Measurements from ENCODE around the gene RYR2. TPM values are rescaled to one million over a fixed set of nuclear protein-coding genes. Genes with fewer than 3 reads are reported as not detected.
A peak's percentile ranks its signal among the peaks of the same experiment; 100 is the strongest.

The RYR2 gene
- total RNA-seq, 2 experiments from 2014 or later = 0.03 to 0.40 TPM

- Mint-ChIP-seq H3K27ac (no peak overlapping the region), H3K4me3 (no peak overlapping the region), H3K9me3 (ENCODE audit: low read depth) (no peaks in the 10 kb centered on the region), H3K4me1 (no peaks in the 10 kb centered on the region), H3K36me3 (no peaks in the 10 kb centered on the region), H3K27me3 (peaks cover 9% of the 10 kb centered on the region)
- DNase-seq = no peak
- ATAC-seq = no peak
- CTCF ChIA-PET = no interaction called here
Observed at GRCh38 chr1:237500566-237500965, 458.6 kb downstream of the RYR2 start.

DNA sequence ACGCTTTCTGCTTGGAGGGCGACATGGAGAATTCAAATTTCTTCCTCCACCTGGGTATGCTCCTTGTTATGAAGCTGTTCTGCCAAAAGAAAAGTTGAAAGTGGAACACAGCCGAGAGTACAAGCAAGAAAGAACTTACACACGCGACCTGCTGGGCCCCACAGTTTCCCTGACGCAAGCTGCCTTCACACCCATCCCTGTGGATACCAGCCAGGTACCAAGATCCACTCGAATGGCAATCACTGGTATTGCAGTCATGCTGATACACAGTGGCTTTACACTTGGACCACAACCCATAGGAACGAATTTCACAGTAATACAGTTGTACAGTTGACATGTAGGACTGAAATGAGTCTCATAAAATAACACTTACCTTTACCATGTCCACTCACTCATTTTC is 461.3 kb downstream of the RYR2 start:
- Mint-ChIP-seq H3K9me3 (ENCODE audit: low read depth) (no peaks in the 10 kb centered on the region), H3K27ac (no peak overlapping the region), H3K4me1 (peaks cover 9% of the 10 kb centered on the region), H3K27me3 (peaks cover 11% of the 10 kb centered on the region), H3K4me3 (no peak overlapping the region), H3K36me3 (peaks cover 1% of the 10 kb centered on the region)
- CTCF ChIA-PET = no interaction called here
- ATAC-seq (no peak), DNase-seq (no peak)

DNA sequence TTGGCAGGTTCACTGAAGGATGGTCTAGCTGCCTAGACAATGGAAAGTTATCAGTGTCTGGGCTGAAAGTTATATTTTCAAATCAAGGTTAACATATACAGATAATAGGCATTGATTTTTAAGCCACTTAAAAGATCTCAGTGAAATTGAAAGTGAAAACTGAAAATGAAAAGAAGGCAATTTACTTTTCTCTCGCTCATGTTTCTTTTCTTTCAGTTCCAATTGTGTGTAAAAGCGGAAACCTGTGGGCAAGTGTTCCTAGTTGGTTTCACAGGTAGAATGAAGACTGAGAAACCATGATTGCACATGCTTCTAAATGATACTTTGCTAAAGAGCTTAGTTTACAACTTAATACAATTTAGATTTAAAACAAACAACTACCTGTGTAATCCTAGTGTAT is 465.0 kb downstream of the RYR2 start:
- H3K4me3 Mint-ChIP-seq = no peak overlapping the region
- H3K27ac Mint-ChIP-seq = no peak overlapping the region
- peaks cover 29% of the 10 kb centered on the region for H3K27me3 Mint-ChIP-seq
- no peaks in the 10 kb centered on the region for H3K9me3 Mint-ChIP-seq (ENCODE audit: low read depth)
- peaks cover 9% of the 10 kb centered on the region for H3K4me1 Mint-ChIP-seq
- CTCF ChIA-PET = no interaction called here
- no peak for DNase-seq
- peak; percentile 23 for ATAC-seq
- H3K36me3 Mint-ChIP-seq = peaks cover 1% of the 10 kb centered on the region

DNA sequence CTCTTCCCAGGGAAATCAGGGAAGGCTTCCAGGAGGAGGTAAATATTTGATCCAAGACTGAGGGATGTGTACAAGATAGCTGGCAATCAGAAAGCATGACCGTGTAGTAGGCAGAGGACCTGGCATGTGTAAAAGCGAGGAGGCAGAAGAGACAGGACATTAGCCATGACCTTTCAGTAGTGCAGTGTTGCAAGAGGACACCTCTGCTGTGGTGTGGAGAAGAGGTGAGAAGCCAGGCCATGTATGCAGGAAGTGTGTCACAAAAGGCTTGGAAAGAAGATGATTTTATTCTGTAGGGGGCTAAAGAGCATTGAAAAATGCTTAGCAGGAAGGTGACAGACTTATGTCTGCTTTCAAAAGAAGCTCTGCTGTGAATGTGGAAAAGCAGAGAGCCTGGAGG is 467.8 kb downstream of the RYR2 start:
- Mint-ChIP-seq H3K27ac (no peak overlapping the region), H3K27me3 (peaks cover 26% of the 10 kb centered on the region), H3K9me3 (ENCODE audit: low read depth) (no peaks in the 10 kb centered on the region), H3K4me1 (peaks cover 9% of the 10 kb centered on the region), H3K4me3 (no peak overlapping the region), H3K36me3 (peaks cover 1% of the 10 kb centered on the region)
- CTCF ChIA-PET = no interaction called here
- no peak for ATAC-seq
- no peak for DNase-seq

DNA sequence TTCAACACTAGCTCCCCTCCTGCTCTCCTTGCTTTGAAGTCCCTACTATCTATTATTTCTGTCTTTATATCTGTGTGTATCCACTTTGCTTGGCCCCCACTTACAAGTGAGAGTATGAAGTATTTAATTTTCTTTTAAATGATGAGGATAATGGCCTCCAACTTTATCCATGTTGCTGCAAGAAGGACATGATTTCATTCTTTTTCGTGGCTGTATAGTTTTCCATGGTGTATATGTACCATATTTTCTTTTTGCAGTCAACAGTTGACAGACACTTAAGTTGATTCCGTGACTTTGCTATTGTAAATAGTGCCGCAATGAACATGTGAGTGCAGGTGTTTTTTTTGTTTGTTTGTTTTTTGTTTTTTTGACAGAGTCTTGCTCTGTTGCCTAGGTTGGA is 483.1 kb downstream of the RYR2 start:
- Mint-ChIP-seq H3K27me3 (no peaks in the 10 kb centered on the region), H3K36me3 (no peaks in the 10 kb centered on the region), H3K27ac (no peak overlapping the region), H3K9me3 (ENCODE audit: low read depth) (no peaks in the 10 kb centered on the region), H3K4me1 (no peaks in the 10 kb centered on the region), H3K4me3 (no peak overlapping the region)
- CTCF ChIA-PET = no interaction called here
- DNase-seq (no peak), ATAC-seq (no peak)

DNA sequence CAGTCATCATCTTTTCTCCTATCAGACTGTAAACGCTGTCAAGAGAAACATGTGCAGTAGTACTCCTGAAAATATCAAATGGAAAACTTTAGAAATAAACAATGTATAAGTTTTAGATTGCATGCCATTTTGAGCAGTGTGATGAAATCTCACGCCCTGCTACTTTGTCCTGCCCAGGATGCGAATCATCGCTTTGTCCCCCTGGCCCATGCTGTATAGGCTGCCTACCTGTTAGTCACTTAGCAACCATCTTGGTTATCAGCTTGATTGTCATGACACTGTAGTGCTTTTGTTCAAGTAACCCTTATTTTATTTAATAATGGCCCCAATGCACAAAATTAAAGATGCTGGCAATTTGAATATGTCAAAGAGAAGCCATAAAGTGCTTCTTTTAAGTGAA is 485.8 kb downstream of the RYR2 start:
- DNase-seq = no peak
- Mint-ChIP-seq H3K36me3 (no peaks in the 10 kb centered on the region), H3K27me3 (no peaks in the 10 kb centered on the region), H3K4me1 (no peaks in the 10 kb centered on the region), H3K4me3 (no peak overlapping the region), H3K27ac (no peak overlapping the region), H3K9me3 (ENCODE audit: low read depth) (no peaks in the 10 kb centered on the region)
- ATAC-seq = no peak
- CTCF ChIA-PET = no interaction called here

- H3K4me1 Mint-ChIP-seq = no peaks in the 10 kb centered on the region
- H3K27me3 Mint-ChIP-seq = no peaks in the 10 kb centered on the region
- no peak overlapping the region for H3K4me3 Mint-ChIP-seq
- H3K9me3 Mint-ChIP-seq (ENCODE audit: low read depth) = no peaks in the 10 kb centered on the region
- no peak for ATAC-seq
- CTCF ChIA-PET = interaction anchor here (1.1 kb wide), 1 partner anchor 17 kb away, joined by 3 read pairs; no protein-coding TSS in a partner anchor
- no peak for DNase-seq
- H3K27ac Mint-ChIP-seq = no peak overlapping the region
- H3K36me3 Mint-ChIP-seq = no peaks in the 10 kb centered on the region
Observed at GRCh38 chr1:237528545-237528944, 486.6 kb downstream of the RYR2 start.

DNA sequence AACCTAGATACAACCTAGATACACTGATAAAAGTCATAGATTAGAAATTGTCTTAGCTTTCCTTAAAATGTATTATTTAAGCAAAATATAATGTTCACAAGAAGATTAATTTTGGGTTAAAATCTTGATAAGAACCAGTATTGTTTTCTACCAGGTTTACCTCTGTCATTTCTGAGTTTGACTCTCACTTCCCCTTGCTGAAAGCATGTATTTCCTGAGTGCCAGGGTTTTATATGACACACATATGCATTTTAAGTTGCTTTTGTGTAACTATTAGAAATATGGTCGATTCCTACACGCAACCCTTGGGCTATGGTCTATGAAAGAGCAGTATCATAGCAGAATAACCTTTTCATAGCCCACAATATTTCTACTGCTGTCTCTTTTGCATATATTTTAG is 497.1 kb downstream of the RYR2 start:
- no peaks in the 10 kb centered on the region for H3K36me3 Mint-ChIP-seq
- H3K27me3 Mint-ChIP-seq = no peaks in the 10 kb centered on the region
- no peak for ATAC-seq
- H3K4me3 Mint-ChIP-seq = no peak overlapping the region
- no peaks in the 10 kb centered on the region for H3K9me3 Mint-ChIP-seq (ENCODE audit: low read depth)
- H3K27ac Mint-ChIP-seq = no peak overlapping the region
- no peaks in the 10 kb centered on the region for H3K4me1 Mint-ChIP-seq
- DNase-seq = no peak
- CTCF ChIA-PET = no interaction called here

- H3K4me1 Mint-ChIP-seq = no peaks in the 10 kb centered on the region
- ATAC-seq = no peak
- H3K27ac Mint-ChIP-seq = no peak overlapping the region
- DNase-seq = no peak
- H3K9me3 Mint-ChIP-seq (ENCODE audit: low read depth) = no peaks in the 10 kb centered on the region
- no peak overlapping the region for H3K4me3 Mint-ChIP-seq
- no peaks in the 10 kb centered on the region for H3K27me3 Mint-ChIP-seq
- CTCF ChIA-PET = no interaction called here
- H3K36me3 Mint-ChIP-seq = no peaks in the 10 kb centered on the region
Observed at GRCh38 chr1:237542525-237543418, 500.8 kb downstream of the RYR2 start.

DNA sequence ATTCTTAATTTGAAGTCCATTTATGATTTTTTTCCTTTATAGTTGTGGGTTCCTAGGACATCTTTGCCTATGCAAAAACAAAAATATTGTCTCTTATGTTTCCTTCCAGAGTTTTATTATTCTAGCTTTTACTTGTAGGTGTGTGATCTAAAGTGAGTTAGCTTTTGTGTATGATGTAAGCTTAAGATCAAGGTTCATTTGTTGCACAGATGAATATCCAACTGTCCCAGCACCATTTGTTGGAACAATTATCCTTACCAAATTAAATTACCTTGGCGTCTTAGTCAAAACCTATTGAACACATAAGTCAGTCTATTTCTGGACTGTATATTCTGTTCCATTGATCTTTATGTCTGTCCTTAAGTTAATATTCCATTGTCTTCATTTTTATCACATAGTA is 511.1 kb downstream of the RYR2 start:
- CTCF ChIA-PET = no interaction called here
- Mint-ChIP-seq H3K9me3 (ENCODE audit: low read depth) (no peaks in the 10 kb centered on the region), H3K27ac (no peak overlapping the region)

GRCh38 chr1:237556911-237557310 is 514.9 kb downstream of the RYR2 start:
- CTCF ChIA-PET = no interaction called here
- no peaks in the 10 kb centered on the region for H3K36me3 Mint-ChIP-seq
- H3K4me3 Mint-ChIP-seq = no peak overlapping the region
- H3K27ac Mint-ChIP-seq = no peak overlapping the region
- H3K9me3 Mint-ChIP-seq (ENCODE audit: low read depth) = no peaks in the 10 kb centered on the region
- peaks cover 15% of the 10 kb centered on the region for H3K27me3 Mint-ChIP-seq
- ATAC-seq (no peak), DNase-seq (no peak)
- H3K4me1 Mint-ChIP-seq = no peaks in the 10 kb centered on the region

More for the DNA sequence above, 511.1 kb downstream of the RYR2 start:
- no peaks in the 10 kb centered on the region for H3K4me1 Mint-ChIP-seq
- no peak for DNase-seq
- H3K27me3 Mint-ChIP-seq = no peaks in the 10 kb centered on the region
- no peak overlapping the region for H3K4me3 Mint-ChIP-seq
- ATAC-seq = no peak
- H3K36me3 Mint-ChIP-seq = no peaks in the 10 kb centered on the region

- CTCF ChIA-PET = interaction anchor here (0.8 to 1.7 kb wide), 5 partner anchors 14 to 803 kb away, joined by 3 to 9 read pairs (median 4); partner anchors contain the start of gene RYR2
- no peaks in the 10 kb centered on the region for H3K9me3 Mint-ChIP-seq (ENCODE audit: low read depth)
- DNase-seq (no peak), ATAC-seq (peak; percentile 47)
- no peak overlapping the region for H3K27ac Mint-ChIP-seq
- no peak overlapping the region for H3K4me3 Mint-ChIP-seq
- H3K4me1 Mint-ChIP-seq = no peaks in the 10 kb centered on the region
- H3K36me3 Mint-ChIP-seq = no peaks in the 10 kb centered on the region
- peaks cover 15% of the 10 kb centered on the region for H3K27me3 Mint-ChIP-seq
Observed at GRCh38 chr1:237562242-237562823, 520.3 kb downstream of the RYR2 start.

DNA sequence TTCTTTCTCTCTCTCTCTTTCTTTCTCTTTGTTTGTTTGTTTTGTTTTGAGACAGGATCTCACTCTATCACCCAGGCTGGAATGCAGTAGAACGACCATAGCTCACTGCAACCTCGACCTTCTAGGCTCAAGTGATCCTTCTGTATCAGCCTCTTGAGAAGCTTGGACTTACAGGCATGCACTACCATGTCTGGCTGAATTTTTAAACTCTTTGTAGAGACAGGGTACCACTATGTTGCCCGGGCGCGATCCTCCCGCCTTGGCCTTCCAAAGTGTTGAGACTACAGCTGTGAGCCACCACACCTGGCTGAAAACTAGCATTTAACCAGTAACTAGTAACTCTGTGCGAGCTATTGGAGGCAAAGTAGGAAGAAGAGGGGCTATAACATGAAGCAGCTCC is 523.3 kb downstream of the RYR2 start:
- Mint-ChIP-seq H3K4me3 (no peak overlapping the region), H3K27ac (no peak overlapping the region), H3K36me3 (no peaks in the 10 kb centered on the region), H3K4me1 (no peaks in the 10 kb centered on the region), H3K27me3 (peaks cover 8% of the 10 kb centered on the region), H3K9me3 (ENCODE audit: low read depth) (no peaks in the 10 kb centered on the region)
- DNase-seq (no peak), ATAC-seq (no peak)
- CTCF ChIA-PET = interaction anchor here (0.6 to 1.2 kb wide), 2 partner anchors 10 to 453 kb away, joined by 3 read pairs; no protein-coding TSS in a partner anchor

DNA sequence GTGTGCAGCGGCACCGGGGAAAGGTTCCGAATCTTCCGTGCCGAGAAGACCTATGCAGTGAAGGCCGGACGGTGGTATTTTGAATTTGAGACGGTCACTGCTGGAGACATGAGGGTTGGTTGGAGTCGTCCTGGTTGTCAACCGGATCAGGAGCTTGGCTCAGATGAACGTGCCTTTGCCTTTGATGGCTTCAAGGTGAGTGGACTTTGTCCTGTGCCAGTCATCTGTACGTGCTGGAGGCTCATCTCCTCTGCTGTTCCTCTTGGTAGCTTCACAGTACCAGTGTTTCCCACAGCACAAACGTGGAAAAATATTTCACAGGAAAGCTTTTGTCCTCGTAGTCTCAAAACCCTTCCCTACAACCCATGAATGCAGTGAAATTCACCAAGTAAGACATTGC is 524.6 kb downstream of the RYR2 start:
- Mint-ChIP-seq H3K36me3 (no peaks in the 10 kb centered on the region), H3K4me1 (no peaks in the 10 kb centered on the region), H3K4me3 (no peak overlapping the region), H3K9me3 (ENCODE audit: low read depth) (no peaks in the 10 kb centered on the region), H3K27me3 (no peaks in the 10 kb centered on the region), H3K27ac (no peak overlapping the region)
- CTCF ChIA-PET = interaction anchor here (1.3 kb wide), 1 partner anchor 13 kb away, joined by 3 read pairs; no protein-coding TSS in a partner anchor
- ATAC-seq (no peak), DNase-seq (no peak)
